Measurements from ENCODE around the gene MAP3K1. TPM values are rescaled to one million over a fixed set of nuclear protein-coding genes. Genes with fewer than 3 reads are reported as not detected.
"Not testable (repeated sequence)": the region's sequence is repeated elsewhere in the genome, so short reads cannot be mapped to it uniquely, and the experiment has no call there.

MAP3K1 gene
- 50.5 and 55.1 TPM in 2 replicates for total RNA-seq

DNA sequence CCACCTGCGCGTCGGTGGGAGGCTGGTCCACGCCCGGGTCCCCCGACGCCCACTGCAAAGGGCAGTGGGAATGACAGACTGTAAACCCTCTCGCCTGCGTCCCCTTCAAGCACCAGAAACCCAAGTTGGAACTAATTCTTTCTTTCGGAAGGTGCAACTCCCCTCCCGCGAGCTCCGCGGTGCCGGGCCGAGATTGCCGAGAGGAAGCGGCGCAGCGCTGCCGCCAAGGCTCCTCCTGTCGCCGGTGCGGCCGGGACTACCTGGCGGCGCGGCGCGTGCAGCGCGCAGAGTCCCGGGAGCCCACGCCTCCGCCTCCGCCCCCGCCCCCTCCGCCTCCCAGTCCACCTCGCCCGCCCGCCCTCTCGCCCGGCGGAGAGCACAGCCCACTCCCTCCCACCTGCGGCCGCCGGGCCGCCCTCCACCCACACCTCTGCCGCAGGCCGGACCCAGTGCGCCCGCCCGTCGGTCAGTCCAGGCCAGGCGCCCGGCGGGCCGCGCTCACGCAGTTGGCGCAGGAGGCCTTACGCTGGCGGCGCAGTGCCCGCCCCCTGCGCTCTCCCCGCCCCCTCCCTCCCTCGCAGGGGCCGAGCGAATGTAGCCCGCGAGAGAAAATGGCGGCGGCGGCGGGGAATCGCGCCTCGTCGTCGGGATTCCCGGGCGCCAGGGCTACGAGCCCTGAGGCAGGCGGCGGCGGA, at the start of gene MAP3K1:
MAP3K1 (plus strand) TSS at position 587 of the 695 bp plus-strand sequence; CDS start at position 612, 25 bp downstream.
- DNase-seq: peak; percentile 84

DNA sequence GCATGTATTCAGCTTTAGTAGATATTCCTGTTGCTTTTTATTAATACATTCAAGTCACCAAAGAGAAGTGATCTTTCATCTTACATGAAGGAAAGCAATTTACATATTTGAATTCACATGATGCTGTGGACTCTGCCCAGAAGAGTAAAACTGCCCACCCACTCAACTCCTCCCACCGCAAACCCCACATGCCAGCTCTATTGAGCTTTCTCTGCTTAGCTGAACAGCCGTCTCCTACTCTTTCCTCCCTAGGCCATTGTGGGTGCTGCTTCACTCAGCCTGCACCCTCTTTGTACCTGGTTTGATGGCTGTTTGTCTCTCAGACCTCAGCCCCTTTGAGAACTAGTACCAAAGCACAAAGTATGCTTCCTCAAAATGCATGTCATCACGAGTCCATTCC, 48.4 kb upstream of the MAP3K1 start:
- no peak for DNase-seq

DNA sequence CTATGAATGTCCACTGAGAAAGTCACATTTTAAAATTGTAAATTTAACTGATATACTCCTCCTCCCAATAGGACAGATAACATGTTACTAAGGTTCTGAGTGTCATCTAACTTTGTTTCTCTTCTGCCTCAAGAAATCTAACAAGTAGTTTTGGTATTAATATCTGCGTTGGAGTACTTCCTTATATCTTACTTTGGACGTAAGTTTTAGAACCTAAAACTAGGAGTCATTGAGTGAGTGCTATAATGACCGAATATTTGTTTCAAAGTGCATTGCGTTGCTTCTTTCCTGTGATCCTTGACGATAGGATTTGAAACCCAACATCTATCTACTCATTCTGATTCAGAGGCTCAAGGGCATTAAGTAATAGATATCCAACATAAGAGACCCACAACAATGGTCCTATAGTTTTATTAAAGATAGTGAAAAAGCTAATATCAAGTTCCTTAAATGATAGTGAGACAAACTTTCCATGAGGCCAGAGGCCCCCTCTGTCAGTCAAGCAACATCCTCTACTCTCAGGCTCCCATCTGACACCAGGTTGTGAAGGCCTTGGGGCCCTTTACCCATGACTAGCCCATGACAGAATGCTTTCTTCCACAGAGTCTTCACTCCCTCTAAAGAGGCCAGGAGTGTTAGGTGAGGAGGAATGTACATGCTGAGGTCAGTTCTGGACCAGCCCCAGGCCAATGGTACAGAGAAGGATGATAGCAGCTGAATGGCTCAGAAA, 45.3 kb upstream of the MAP3K1 start:
- DNase-seq: no peak

DNA sequence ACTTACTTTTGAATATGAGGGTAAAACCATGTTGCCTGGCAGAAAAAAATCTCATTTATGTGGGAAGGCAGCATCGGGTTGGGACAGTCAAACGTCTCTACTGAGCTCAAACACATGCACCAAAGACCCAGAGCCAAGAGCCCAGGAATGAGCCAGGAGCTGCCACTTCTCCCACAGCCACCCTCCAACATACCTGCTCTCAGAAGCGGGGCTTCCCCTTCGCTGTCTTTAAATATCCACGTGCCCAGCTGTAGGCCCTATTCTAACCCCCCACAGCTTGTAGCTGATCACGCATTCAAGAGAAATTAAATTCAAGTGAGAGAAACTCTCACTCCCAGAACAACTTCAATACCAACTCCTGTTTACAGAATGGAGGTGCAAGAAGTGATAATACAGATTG, 42.6 kb upstream of the MAP3K1 start:
- no peak for DNase-seq

DNA sequence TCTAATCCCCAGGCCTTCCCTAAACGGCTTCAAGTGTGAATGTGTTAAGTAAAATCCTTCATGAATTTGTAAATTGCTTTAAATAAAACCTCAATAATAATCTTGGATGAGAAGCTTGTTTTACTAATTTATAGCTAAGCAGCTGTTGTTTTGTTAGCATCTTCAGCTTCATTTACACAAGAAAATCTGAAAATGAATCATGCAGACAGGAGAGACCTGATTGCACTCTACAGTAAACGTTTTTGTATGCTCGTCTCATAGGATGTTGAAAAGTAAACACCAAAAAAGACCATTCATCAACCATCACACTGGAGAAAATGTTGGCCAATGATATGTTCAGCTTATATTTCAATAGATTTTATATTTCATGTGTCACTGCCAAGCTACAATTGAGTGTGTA, 40.4 kb upstream of the MAP3K1 start:
- DNase-seq: no peak

DNA sequence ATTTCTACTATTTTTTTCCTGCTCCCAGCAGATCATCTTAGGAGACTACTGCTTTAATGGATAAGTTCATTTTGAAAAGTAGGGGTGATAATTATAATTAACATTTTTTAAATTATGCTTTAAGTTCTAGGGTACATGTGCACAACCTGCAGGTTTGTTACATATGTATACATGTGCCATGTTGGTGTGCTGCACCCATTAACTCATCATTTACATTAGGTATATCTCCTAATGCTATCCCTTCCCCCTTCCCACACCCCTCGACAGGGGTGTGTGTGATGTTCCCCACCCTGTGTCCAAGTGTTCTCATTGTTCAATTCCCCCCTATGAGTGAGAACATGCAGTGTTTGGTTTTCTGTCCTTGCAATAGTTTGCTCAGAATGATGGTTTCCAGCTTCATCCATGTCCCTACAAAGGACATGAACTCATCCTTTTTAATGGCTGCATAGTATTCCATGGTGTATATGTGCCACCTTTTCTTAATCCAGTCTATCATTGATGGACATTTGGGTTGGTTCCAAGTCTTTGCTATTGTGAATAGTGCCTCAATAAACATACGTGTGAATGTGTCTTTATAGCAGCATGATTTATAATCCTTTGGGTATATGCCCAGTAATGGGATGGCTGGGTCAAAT, 39.0 kb upstream of the MAP3K1 start:
- DNase-seq: not testable (repeated sequence)

DNA sequence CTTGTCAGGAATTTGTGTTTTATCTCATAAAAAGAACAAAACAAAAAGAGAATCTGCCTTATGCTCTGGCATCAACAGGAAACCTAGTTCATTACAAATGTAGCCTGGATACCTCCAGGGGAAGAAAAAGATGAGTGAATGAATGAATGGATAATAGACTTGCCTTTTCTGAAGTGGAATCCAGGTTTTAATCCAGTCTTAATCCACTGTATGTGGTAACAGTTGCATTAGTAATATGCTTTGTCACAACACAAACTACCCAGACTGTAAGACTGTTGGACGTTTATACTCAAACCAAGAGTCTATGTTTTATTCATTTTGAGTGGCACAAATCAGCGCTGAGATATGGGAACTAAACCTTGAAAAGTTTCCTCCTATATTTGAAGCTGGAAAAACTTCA, 32.1 kb upstream of the MAP3K1 start:
- no peak for DNase-seq

DNA sequence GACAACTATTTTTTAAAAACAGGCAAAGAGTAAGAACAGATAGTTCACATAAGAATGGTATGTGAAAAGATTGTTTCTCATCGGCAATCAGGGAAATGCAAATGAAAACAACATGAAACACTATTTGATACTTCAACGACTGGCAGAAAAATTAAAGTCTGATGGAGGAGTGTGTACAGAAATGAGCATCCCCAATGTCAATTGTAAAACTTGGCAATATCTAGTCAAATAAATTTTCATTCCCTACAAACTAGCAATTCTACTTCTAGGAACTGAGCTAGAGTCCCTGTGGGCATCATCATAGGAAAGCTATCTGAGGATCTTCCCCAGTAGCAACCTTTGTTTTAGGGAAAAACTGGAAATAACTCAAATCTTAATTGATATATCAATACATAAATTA, 29.0 kb upstream of the MAP3K1 start:
- DNase-seq: no peak

DNA sequence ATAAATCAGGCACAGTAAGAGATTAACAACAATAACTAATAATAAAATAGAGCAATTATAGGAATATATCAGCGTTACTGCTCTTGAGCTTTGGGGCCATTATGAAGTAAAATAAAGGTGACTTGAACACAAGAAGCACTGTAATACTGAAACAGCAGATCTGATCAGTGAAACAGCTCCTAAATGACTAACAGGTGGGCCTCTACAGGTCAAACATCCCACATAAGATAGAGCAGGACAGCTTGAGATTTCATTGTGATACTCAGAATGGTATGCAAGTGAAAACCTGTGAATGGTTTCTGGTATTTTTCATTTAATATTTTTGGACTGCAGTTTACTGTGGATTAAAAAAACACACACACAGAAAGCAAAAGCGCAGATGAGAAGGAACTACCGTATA, 24.0 kb upstream of the MAP3K1 start:
- DNase-seq: no peak

DNA sequence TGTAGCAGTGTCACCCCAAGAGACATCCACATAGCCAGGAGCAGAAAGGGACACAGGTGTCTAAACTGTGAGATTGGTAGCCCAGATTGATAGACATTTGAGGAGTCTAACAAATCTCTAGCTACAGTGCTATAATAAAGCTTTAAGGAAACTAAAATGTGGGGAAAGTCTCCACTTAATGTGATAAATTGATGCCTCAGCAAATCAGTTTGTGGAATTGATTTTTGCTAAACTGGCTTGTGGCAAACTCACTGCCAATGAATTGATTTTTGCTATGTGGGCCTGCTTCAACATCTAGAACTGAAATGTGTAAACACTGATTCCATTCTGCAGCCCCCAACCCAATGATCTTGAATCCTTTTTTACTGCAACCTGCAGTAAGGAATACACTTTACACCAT, 16.8 kb upstream of the MAP3K1 start:
- DNase-seq: no peak

DNA sequence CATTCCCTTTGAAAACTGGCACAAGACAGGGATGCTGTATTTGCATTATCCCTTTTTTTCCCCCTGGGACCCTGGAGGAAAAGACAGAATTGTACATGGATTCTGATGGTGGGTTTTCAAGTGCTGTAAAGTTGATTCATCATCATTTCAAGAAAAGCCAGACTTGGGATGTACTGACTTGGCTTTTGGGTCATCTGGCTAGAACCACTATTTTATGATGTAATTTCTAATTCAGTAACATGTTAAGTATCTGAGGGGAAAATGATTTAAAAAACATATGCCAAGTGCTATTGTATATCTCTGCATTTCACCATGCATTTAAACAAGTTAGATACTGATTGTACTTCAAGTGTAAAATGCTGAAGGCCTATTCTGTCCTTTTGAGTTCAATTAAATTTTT, 15.2 kb upstream of the MAP3K1 start:
- no peak for DNase-seq

DNA sequence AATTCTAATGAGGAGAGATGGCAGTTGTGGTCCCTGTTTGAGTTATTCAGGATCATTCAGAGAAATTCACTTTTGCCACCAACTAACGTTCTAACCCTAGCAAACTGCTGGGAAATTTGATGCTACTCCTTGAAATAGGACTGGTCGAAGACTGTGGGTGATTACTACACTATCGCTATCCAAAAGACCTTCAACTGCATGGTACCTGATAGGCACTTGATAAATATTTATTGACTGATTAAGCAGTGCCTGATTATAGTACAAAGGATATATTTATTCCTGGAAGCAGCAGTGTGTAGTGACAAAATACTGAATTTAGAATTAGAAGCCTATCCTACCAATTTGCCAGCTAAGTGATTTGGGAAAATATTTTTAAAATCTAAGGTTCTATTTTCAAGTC, 14.1 kb upstream of the MAP3K1 start:
- no peak for DNase-seq

DNA sequence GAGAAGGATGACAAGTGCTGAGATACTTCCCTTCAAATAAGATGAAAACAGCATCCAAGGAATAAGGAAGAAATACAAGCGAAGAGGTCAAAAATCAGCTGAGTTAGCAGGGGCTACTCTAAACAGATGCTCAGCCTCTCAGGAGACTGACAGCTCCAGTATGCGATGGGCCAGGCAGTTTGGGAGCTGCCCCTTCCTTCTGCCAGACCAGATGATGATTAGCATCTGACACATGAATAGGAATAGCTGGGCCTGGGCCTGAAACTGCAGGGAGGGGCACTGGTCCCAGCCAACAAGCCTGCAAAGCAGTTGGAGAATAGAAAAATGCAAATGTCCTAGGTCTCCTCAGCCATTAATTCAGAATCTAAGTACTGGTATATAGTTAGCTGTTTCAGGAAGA, 13.1 kb upstream of the MAP3K1 start:
- DNase-seq: no peak

DNA sequence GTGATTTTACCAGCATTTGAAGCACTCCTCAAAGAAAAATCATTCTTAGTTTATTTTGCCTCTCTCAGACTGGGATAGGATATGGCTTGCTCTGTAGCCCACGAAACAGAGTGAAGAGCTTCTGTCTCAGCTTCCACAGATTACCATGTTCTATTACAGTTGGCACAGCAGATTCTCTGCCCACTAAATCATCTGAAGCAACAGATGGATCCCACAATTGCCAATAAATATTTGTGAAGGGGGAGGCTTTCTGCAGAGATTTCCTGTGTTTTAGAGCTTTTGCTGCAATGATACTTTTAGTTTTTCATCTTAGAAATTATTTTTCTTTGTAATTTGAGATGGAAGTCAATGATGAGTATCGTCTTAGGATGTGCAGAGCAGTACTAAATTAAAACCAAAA, 12.3 kb upstream of the MAP3K1 start:
- no peak for DNase-seq

DNA sequence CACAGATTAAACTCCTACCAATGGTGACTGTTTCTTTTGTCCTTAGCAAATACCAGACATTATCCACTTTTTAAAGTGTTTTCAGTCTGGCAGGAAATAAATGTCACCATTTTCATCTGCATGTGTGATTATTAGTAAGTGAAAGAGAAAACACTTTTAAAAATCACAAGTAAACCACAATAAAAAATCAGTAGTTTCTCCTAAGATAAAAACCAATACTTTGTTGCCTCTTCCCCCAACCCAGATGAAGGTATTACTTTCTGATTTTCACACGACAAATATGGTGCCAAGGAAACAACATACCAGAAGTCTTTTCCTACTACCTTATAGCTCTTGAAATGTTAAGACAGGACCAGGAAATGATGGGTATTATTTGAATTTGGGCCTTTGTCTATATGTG, 11.5 kb upstream of the MAP3K1 start:
- DNase-seq: no peak

DNA sequence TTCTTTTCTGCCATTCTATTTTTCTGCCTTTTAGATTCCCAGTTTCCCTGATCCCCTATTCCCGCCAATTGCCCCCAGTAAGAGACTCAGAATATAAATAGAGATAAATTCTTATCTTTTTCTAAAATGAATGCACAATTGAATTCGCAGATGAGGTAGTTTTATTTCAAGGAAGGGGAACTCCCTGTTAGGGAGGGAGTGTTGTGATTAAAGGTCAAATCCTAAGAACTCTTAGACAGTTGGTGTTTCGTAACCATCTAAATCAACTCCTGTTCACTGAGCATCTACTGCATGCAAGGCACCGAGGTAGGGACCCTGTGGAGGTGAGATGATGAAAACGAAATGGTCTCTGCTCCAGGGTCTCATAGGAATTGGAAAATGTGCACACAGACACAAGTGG, 7.7 kb upstream of the MAP3K1 start:
- DNase-seq: no peak

DNA sequence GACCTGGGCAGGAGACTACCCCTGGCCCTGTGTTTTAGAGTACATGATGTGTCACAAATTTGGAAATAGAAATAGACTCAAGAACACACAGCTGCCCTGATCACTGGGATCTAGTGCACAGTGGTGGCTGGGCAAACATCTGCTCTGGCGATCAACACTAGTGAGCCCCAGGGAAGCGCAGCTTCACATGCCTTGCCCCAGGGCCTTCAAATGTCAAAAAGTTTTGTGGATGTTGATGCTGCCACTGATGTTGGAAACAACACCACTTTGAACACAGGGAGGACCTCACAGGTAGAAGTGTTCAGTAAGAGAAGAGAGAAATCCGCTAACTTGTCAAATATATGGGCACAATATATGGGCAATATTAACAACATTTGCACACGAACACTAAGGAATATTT, 7.1 kb upstream of the MAP3K1 start:
- DNase-seq: no peak

DNA sequence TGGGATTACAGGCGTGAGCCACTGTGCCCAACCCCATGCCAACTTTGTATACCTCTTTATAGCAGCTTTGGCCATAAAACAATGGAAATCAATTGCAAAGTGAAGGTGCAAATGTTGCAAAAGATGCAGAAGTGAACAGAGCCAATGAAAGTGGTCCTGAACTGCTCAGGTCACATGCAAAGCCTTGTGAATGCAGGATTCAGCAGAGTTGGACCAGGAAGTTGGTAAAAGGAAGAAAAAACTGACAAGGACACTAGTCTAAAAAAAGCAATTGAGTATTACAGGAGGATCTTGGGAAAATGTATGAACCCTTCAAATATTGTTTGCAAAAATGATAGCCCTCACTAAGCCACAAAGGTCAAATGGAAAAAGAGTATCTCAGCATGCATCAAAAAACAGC, 4.5 kb upstream of the MAP3K1 start:
- DNase-seq: no peak

DNA sequence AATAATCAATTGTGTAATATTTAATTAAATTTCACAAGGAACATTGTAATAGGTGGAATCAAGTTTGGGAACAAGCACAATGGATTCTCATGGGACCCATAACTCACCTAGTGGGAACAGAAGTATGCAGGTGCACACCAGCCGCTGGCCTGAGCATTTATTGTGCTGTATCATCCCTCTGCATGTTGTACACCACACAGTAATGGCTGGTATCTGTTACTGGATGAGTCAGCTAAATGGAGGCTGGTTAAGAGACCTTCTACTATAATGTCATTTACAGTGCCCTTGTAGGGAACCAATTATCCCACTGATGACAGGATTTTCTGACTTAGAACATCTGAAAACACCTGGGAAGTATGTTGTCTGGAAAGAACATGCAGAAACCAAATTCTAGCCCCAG, 3.2 kb upstream of the MAP3K1 start:
- no peak for DNase-seq

DNA sequence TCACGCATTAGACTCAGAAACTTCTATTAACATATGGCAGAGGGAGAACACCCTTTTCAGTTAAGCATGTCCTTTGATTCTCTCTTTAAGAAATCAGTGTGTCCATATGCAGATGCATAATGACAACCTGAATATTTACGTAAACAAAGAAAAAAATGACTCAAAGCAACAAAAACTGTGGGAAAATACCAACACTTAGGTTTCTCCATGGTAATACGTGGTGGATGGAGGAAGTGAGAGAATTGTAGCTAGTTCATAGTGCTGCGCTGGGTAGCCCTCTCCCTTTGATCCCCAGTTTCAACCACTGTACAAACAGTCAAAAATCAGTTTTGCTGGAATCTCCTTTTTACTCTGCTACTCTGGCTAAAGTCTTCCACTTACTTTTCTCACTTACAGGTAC, 2.0 kb upstream of the MAP3K1 start:
- DNase-seq: no peak

DNA sequence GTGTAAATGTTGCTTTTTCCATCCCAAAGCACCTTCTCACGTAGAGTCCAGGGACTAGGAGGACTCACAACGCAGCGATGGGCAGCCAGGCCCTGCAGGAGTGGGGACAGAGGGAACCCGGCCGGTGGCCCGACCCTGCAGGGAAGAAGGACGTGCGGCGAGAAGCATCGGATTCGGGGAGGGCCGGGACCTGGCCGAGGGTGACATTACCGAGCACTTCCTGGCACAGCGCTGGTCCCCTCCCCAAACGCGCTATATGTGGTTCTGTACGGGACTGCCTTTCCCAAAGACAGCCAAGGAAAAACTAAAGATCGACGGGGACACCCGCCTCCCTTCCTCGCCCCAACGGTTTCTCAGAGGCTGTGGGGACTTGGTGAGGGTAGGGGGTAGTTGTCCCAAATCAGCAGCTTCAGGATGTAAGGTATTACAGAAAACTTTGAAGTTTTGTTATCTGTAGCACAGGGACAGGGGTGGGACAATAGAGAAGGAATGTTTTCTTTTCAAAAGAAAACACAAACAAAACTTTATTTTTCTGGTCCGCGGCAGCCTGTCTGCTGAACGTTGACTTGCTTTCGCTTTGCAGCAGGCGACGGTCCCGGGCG, 887 bp upstream of the MAP3K1 start:
- DNase-seq: peak; percentile 32

DNA sequence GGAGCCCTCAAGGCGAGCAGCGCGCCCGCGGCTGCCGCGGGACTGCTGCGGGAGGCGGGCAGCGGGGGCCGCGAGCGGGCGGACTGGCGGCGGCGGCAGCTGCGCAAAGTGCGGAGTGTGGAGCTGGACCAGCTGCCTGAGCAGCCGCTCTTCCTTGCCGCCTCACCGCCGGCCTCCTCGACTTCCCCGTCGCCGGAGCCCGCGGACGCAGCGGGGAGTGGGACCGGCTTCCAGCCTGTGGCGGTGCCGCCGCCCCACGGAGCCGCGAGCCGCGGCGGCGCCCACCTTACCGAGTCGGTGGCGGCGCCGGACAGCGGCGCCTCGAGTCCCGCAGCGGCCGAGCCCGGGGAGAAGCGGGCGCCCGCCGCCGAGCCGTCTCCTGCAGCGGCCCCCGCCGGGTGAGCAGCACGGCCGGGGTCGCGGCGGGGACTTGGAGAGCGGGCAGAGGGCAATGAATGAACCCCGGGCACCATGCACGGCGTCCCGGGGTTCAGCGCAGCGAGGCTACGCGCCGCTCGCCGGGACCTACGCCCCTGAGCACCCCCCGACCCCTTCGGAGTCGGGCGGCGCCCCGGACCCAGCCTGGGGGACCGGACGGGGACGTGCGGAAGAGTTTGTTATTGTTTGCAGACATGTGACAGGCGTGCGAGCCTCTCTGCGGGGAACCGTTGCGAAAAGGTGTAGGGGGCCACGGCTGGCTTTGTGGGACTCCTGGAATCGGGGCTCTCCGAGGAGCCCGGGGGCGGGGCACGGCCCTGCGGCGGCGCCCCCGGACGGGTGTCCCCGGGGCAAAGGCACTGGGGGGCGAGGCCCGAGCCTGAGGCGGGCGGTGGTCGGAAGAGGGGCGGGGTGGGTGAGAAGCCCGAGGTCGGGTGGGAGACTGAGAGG, 553 bp downstream of the MAP3K1 start:
- DNase-seq: no peak
